SU-DHL-6 (cell line): ENCODE measurements around the gene HNF1B.

Source experiments
- H2AFZ ChIP-seq: fragments of 200-600 bp; sonication (generic); 2 replicates; pipeline ENCODE4 v1.6.1; 2014; ENCODE audit warnings: low read depth, mild to moderate bottlenecking, moderate library complexity, mixed read lengths, antibody characterized with exemption, low read length; ENCODE audit not compliant: severe bottlenecking
- H3F3A ChIP-seq: fragments of 200-600 bp; shearing (Covaris generic); 2 replicates; pipeline ENCODE4 v1.6.0; 2016; ENCODE audit warnings: antibody characterized with exemption, mild to moderate bottlenecking; ENCODE audit not compliant: insufficient read depth
- H3K27ac ChIP-seq: fragments of 200-600 bp; sonication (generic); 2 replicates; pipeline ENCODE4 v1.5.1; 2016; ENCODE audit warnings: low read depth, mild to moderate bottlenecking, low read length, moderate library complexity, mixed read lengths
- H3K27me3 ChIP-seq: fragments of 200-600 bp; sonication (generic), shearing (Covaris generic); 2 replicates; pipeline ENCODE4 v1.6.0; 2014; ENCODE audit warnings: mild to moderate bottlenecking, low read length
- H3K36me3 ChIP-seq: fragments of 200-600 bp; sonication (generic); 2 replicates; pipeline ENCODE4 v1.6.1; 2014; ENCODE audit warnings: mild to moderate bottlenecking, low read length, mixed read lengths
- H3K4me2 ChIP-seq: fragments of 300-600, 200-600 bp; shearing (Covaris generic), sonication (generic); 2 replicates; pipeline ENCODE4 v1.6.0; 2014; ENCODE audit warnings: low read length, low read depth, mild to moderate bottlenecking; ENCODE audit not compliant: poor library complexity, severe bottlenecking
- H3K4me3 ChIP-seq: fragments of 200-600 bp; sonication (generic); 2 replicates; pipeline ENCODE4 v1.5.1; 2014; ENCODE audit warnings: antibody characterized with exemption, low read length, mild to moderate bottlenecking, mixed read lengths; ENCODE audit not compliant: insufficient read depth, poor library complexity, severe bottlenecking
- H3K79me2 ChIP-seq: fragments of 200-600 bp; sonication (generic); 2 replicates; pipeline ENCODE4 v1.6.1; 2014; ENCODE audit warnings: mild to moderate bottlenecking, low read length, moderate library complexity; ENCODE audit not compliant: insufficient read depth
- H3K9ac ChIP-seq: fragments of 200-600 bp; sonication (generic); 2 replicates; pipeline ENCODE4 v1.7.0; 2014; ENCODE audit warnings: mild to moderate bottlenecking, low read length
- H3K9me2 ChIP-seq: fragments of 200-600 bp; sonication (generic); replicated peaks from 2 replicates; pipeline ENCODE4 v1.6.1; 2014; ENCODE audit warnings: low read length; ENCODE audit not compliant: insufficient read depth
- H3K9me3 ChIP-seq: fragments of 200-600 bp; sonication (generic); 2 replicates; pipeline ENCODE4 v1.6.1; 2014; ENCODE audit warnings: low read length, mixed read lengths; ENCODE audit not compliant: insufficient read depth
- H4K20me1 ChIP-seq: fragments of 200-600 bp; sonication (generic); 2 replicates; pipeline ENCODE4 v1.6.1; 2014; ENCODE audit warnings: low read depth, mild to moderate bottlenecking, antibody characterized with exemption, low read length, moderate library complexity, mixed read lengths
- CTCF ChIP-seq: fragments of 200-600 bp; sonication (generic); IDR thresholded peaks from one replicate; pipeline ENCODE4 v1.5.1; 2017; ENCODE audit warnings: antibody characterized with exemption, mild to moderate bottlenecking, low read length, moderate library complexity; ENCODE audit not compliant: insufficient read depth, poor library complexity, severe bottlenecking
- EZH2phosphoT487 ChIP-seq: fragments of 200-600 bp; sonication (generic), shearing (Covaris generic); conservative IDR thresholded peaks from 2 replicates; pipeline ENCODE4 v1.6.1; 2018; ENCODE audit warnings: mild to moderate bottlenecking, antibody characterized with exemption, low read length, moderate library complexity, mixed read lengths

Gene HNF1B

GRCh38 chr17:37643869-37644268 lies 101.0 kb downstream of the HNF1B start:
- peak overlapping the region; percentile 95 for H2AFZ ChIP-seq
- peak overlapping the region; percentile 83 for H3K9ac ChIP-seq
- H4K20me1 ChIP-seq, result no peaks in the 10 kb centered on the region
- H3K27ac ChIP-seq, result no peak overlapping the region
- H3F3A ChIP-seq, result no peaks in the 10 kb centered on the region
- peak overlapping the region; percentile 81 for H3K4me2 ChIP-seq
- no peaks in the 10 kb centered on the region for H3K9me2 ChIP-seq
- no peaks in the 10 kb centered on the region for H3K27me3 ChIP-seq
- no peaks in the 10 kb centered on the region for H3K9me3 ChIP-seq
- H3K4me3 ChIP-seq, result peak overlapping the region; percentile 76
- H3K79me2 ChIP-seq, result peaks cover 35% of the 10 kb centered on the region
- no peaks in the 10 kb centered on the region for H3K36me3 ChIP-seq
- TF ChIP-seq EZH2phosphoT487, result no peak
- TF ChIP-seq CTCF, result no peak

- Histone ChIP-seq H3K4me3 (peak within 1 kb of the TSS; percentile 76), H3K27me3 (no peaks in the 10 kb centered on the region), H3K9me2 (no peaks in the 10 kb centered on the region), H3K36me3 (peaks cover 2% of the 10 kb centered on the region), H4K20me1 (no peaks in the 10 kb centered on the region), H3K27ac (peak within 1 kb of the TSS; percentile 22), H3F3A (no peaks in the 10 kb centered on the region), H2AFZ (peak within 1 kb of the TSS; percentile 95), H3K4me2 (peak within 1 kb of the TSS; percentile 81), H3K79me2 (peaks cover 38% of the 10 kb centered on the region), H3K9ac (peak within 1 kb of the TSS; percentile 83), H3K9me3 (no peaks in the 10 kb centered on the region)
- TF ChIP-seq CTCF, result no peak
- TF ChIP-seq EZH2phosphoT487, result no peak
These were observed 101.6 kb downstream of the HNF1B start, which contains the start of gene DDX52 for GRCh38 chr17:37643118-37643766. DDX52 (minus strand) TSS chr17:37643446; CDS start chr17:37643420, 26 bp downstream.

- H3K4me3 ChIP-seq, result peak overlapping the region; percentile 76
- no peaks in the 10 kb centered on the region for H3K27me3 ChIP-seq
- no peak for TF ChIP-seq CTCF
- no peak for TF ChIP-seq EZH2phosphoT487
- H2AFZ ChIP-seq, result peak overlapping the region; percentile 95
- H3K9me3 ChIP-seq, result no peaks in the 10 kb centered on the region
- H4K20me1 ChIP-seq, result no peaks in the 10 kb centered on the region
- H3K9ac ChIP-seq, result peak overlapping the region; percentile 83
- no peaks in the 10 kb centered on the region for H3K9me2 ChIP-seq
- H3K79me2 ChIP-seq, result peaks cover 44% of the 10 kb centered on the region
- H3K4me2 ChIP-seq, result peak overlapping the region; percentile 81
- no peaks in the 10 kb centered on the region for H3F3A ChIP-seq
- peak overlapping the region; percentile 22 for H3K27ac ChIP-seq
- peaks cover 7% of the 10 kb centered on the region for H3K36me3 ChIP-seq
These were observed 102.2 kb downstream of the HNF1B start for GRCh38 chr17:37642681-37643080.
